ENCODE data around the gene PPARD. TPM values are rescaled to one million over a fixed set of nuclear protein-coding genes. Genes with fewer than 3 reads are reported as not detected.

The PPARD gene
- total and polyA plus RNA-seq, 2 of the 13 experiments (the other 11 are each of a cell fraction or from before 2014, with no cell fraction given) = 6.1 to 13.3 TPM

DNA sequence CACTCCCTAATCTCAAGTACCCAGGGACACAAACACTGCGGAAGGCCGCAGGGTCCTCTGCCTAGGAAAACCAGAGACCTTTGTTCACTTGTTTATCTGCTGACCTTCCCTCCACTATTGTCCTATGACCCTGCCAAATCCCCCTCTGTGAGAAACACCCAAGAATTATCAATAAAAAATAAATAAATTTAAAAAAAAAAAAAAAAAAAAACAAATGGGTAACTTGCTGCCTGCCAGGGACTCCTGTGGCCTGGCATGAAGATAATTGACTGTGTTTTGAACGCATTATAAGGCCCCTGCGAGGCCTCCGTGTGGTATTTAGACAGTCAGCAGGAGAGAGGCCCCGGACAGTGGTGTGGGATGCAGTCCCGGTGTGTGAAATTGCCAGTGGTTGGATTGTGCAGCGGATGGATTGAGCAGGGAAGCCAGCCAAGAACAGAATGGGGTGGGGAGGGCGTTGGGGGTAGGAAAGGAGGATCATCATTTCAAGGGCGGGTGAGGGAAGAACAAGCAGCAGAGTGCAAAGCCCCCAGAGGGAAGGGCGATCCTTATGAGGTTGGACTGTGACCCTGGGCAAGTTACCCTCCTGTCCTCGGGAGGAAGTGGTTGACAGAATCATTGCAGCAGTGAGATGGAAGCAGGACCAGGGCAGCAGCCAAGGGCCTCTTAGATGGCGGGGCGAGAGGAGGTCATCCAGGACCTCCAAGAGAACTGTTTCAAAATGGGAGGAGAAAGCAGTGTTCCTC lies 43.3 kb downstream of the PPARD start (continued):
- TF ChIP-seq, protein P1, sequence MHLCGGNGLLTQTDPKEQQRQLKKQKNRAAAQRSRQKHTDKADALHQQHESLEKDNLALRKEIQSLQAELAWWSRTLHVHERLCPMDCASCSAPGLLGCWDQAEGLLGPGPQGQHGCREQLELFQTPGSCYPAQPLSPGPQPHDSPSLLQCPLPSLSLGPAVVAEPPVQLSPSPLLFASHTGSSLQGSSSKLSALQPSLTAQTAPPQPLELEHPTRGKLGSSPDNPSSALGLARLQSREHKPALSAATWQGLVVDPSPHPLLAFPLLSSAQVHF (CRISPR knock-in tag; IDR thresholded peaks at IDR 0.05) = no peak
- TF ChIP-seq NFYC (CRISPR knock-in tag; IDR thresholded peaks at IDR 0.05) (no peak), TGIF2 (CRISPR knock-in tag; IDR thresholded peaks at IDR 0.05) (no peak), FOXP1 (IDR thresholded peaks at IDR 0.05) (no peak), FOXP1 (CRISPR knock-in tag; IDR thresholded peaks at IDR 0.05) (0 out of 2 replicates have a peak, but pooled peaks have one; percentile 16), NFKB2 (CRISPR knock-in tag; IDR thresholded peaks at IDR 0.05; ENCODE audit: borderline replicate concordance) (no peak), ZNF569 (CRISPR knock-in tag; IDR thresholded peaks at IDR 0.05; ENCODE audit: borderline replicate concordance) (no peak), ZNF672 (CRISPR knock-in tag; IDR thresholded peaks at IDR 0.05) (no peak), RBAK (CRISPR knock-in tag; IDR thresholded peaks at IDR 0.05) (no peak), ZNF335 (CRISPR knock-in tag; IDR thresholded peaks at IDR 0.05) (no peak), ZFY (CRISPR knock-in tag; IDR thresholded peaks at IDR 0.05) (no peak; the same call in 1 of the 2 replicates), TSC22D2 (CRISPR knock-in tag; IDR thresholded peaks at IDR 0.05; ENCODE audit: borderline replicate concordance) (no peak), CBFB (CRISPR knock-in tag; IDR thresholded peaks at IDR 0.05) (no peak), ZNF224 (CRISPR knock-in tag; IDR thresholded peaks at IDR 0.05) (no peak)
- TF ChIP-seq, protein P2, sequence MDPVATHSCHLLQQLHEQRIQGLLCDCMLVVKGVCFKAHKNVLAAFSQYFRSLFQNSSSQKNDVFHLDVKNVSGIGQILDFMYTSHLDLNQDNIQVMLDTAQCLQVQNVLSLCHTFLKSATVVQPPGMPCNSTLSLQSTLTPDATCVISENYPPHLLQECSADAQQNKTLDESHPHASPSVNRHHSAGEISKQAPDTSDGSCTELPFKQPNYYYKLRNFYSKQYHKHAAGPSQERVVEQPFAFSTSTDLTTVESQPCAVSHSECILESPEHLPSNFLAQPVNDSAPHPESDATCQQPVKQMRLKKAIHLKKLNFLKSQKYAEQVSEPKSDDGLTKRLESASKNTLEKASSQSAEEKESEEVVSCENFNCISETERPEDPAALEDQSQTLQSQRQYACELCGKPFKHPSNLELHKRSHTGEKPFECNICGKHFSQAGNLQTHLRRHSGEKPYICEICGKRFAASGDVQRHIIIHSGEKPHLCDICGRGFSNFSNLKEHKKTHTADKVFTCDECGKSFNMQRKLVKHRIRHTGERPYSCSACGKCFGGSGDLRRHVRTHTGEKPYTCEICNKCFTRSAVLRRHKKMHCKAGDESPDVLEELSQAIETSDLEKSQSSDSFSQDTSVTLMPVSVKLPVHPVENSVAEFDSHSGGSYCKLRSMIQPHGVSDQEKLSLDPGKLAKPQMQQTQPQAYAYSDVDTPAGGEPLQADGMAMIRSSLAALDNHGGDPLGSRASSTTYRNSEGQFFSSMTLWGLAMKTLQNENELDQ (CRISPR knock-in tag; IDR thresholded peaks at IDR 0.05; ENCODE audit: borderline replicate concordance) = no peak
- TF ChIP-seq, protein P3, sequence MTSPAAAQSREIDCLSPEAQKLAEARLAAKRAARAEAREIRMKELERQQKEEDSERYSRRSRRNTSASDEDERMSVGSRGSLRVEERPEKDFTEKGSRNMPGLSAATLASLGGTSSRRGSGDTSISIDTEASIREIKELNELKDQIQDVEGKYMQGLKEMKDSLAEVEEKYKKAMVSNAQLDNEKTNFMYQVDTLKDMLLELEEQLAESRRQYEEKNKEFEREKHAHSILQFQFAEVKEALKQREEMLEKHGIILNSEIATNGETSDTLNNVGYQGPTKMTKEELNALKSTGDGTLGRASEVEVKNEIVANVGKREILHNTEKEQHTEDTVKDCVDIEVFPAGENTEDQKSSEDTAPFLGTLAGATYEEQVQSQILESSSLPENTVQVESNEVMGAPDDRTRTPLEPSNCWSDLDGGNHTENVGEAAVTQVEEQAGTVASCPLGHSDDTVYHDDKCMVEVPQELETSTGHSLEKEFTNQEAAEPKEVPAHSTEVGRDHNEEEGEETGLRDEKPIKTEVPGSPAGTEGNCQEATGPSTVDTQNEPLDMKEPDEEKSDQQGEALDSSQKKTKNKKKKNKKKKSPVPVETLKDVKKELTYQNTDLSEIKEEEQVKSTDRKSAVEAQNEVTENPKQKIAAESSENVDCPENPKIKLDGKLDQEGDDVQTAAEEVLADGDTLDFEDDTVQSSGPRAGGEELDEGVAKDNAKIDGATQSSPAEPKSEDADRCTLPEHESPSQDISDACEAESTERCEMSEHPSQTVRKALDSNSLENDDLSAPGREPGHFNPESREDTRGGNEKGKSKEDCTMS (CRISPR knock-in tag; conservative IDR thresholded peaks at IDR 0.05) = no peak
- TF ChIP-seq, protein P4, sequence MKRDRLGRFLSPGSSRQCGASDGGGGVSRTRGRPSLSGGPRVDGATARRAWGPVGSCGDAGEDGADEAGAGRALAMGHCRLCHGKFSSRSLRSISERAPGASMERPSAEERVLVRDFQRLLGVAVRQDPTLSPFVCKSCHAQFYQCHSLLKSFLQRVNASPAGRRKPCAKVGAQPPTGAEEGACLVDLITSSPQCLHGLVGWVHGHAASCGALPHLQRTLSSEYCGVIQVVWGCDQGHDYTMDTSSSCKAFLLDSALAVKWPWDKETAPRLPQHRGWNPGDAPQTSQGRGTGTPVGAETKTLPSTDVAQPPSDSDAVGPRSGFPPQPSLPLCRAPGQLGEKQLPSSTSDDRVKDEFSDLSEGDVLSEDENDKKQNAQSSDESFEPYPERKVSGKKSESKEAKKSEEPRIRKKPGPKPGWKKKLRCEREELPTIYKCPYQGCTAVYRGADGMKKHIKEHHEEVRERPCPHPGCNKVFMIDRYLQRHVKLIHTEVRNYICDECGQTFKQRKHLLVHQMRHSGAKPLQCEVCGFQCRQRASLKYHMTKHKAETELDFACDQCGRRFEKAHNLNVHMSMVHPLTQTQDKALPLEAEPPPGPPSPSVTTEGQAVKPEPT (CRISPR knock-in tag; IDR thresholded peaks at IDR 0.05; ENCODE audit: low read depth) = no peak
- TF ChIP-seq, protein P5, sequence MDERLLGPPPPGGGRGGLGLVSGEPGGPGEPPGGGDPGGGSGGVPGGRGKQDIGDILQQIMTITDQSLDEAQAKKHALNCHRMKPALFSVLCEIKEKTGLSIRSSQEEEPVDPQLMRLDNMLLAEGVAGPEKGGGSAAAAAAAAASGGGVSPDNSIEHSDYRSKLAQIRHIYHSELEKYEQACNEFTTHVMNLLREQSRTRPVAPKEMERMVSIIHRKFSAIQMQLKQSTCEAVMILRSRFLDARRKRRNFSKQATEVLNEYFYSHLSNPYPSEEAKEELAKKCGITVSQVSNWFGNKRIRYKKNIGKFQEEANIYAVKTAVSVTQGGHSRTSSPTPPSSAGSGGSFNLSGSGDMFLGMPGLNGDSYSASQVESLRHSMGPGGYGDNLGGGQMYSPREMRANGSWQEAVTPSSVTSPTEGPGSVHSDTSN (CRISPR knock-in tag; IDR thresholded peaks at IDR 0.05) = no peak
- TF ChIP-seq, protein P6, sequence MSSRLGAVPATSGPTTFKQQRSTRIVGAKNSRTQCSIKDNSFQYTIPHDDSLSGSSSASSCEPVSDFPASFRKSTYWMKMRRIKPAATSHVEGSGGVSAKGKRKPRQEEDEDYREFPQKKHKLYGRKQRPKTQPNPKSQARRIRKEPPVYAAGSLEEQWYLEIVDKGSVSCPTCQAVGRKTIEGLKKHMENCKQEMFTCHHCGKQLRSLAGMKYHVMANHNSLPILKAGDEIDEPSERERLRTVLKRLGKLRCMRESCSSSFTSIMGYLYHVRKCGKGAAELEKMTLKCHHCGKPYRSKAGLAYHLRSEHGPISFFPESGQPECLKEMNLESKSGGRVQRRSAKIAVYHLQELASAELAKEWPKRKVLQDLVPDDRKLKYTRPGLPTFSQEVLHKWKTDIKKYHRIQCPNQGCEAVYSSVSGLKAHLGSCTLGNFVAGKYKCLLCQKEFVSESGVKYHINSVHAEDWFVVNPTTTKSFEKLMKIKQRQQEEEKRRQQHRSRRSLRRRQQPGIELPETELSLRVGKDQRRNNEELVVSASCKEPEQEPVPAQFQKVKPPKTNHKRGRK (CRISPR knock-in tag; IDR thresholded peaks at IDR 0.05) = no peak

Data from HepG2 (cell line).